IMR-90 (cell line): ENCODE data around the gene THOC2. TPM values are rescaled to one million over a fixed set of nuclear protein-coding genes. Genes with fewer than 3 reads are reported as not detected.

Experiments used
- ATAC-seq: fragments of 200-7000 bp; cut with Tn5 transposase; 2 replicates; pipeline ENCODE4 v1.9.1; 2020; ENCODE audit warnings: low read depth, mild to moderate bottlenecking, moderate library complexity
- BruUV-seq: library from RNA; stranded (reverse); fragments of 400-500 nt; replicated peaks from 2 replicates; lab custom pipeline; 2021; lab: Mats Ljungman, UMichigan
- CTCF ChIA-PET: fragments of 300-600 bp; formaldehyde crosslinking; extraction: SDS; loops from one replicate; lab custom pipeline; 2021; ENCODE audit warnings: antibody characterized with exemption; lab: Yijun Ruan, JAX
- POLR2A ChIA-PET: fragments of 300-600 bp; sonication (Branson Sonifier 250); formaldehyde crosslinking; loops from one replicate; lab custom pipeline; 2022; ENCODE audit warnings: antibody characterized with exemption; ENCODE audit not compliant: unreplicated experiment; lab: Charles Lee
- DNase-seq: peaks from one replicate; pipeline ENCODE4 v3.0.0; 2013
- H2AFZ ChIP-seq: replicated peaks from 2 replicates; pipeline ENCODE3; 2013; ENCODE audit warnings: low read length, mild to moderate bottlenecking; ENCODE audit not compliant: poor library complexity
- H2AK5ac ChIP-seq: 2 replicates; pipeline ENCODE4 v1.6.1; 2013; ENCODE audit warnings: low read depth, low read length, inconsistent platforms
- H2AK9ac ChIP-seq: replicated peaks from 2 replicates; pipeline ENCODE3; 2013; ENCODE audit warnings: mild to moderate bottlenecking, low read depth, low read length, moderate library complexity; ENCODE audit not compliant: poor library complexity
- H2BK120ac ChIP-seq: 2 replicates; pipeline ENCODE4 v1.6.1; 2013; ENCODE audit warnings: low read depth, low read length, inconsistent platforms
- H2BK15ac ChIP-seq: 3 replicates; pipeline ENCODE4 v1.6.1; 2013; ENCODE audit warnings: low read depth, low read length, inconsistent platforms
- H2BK20ac ChIP-seq: 2 replicates; pipeline ENCODE4 v1.6.1; 2013; ENCODE audit warnings: low read depth, mild to moderate bottlenecking, inconsistent platforms, low read length, moderate library complexity
- H2BK5ac ChIP-seq: 2 replicates; pipeline ENCODE4 v1.6.1; 2013; ENCODE audit warnings: mild to moderate bottlenecking, low read depth, low read length, inconsistent platforms; ENCODE audit not compliant: poor library complexity, severe bottlenecking
- H3K14ac ChIP-seq: replicated peaks from 2 replicates; pipeline ENCODE4 v1.6.1; 2013; ENCODE audit warnings: low read depth, low read length, inconsistent platforms
- H3K18ac ChIP-seq: 2 replicates; pipeline ENCODE4 v1.6.1; 2013; ENCODE audit warnings: low read depth, low read length, control low read depth
- H3K23ac ChIP-seq: 2 replicates; pipeline ENCODE4 v1.6.1; 2013; ENCODE audit warnings: low read depth, low read length, inconsistent platforms
- H3K27ac ChIP-seq: 2 replicates; pipeline ENCODE4 v1.5.1; 2013; ENCODE audit warnings: mild to moderate bottlenecking, control low read depth, low read length; ENCODE audit not compliant: insufficient read depth
- H3K27me3 ChIP-seq: 2 replicates; pipeline ENCODE4 v1.6.1; 2013; ENCODE audit warnings: low read length; ENCODE audit not compliant: control insufficient read depth, insufficient read depth
- H3K36me3 ChIP-seq: 2 replicates; pipeline ENCODE4 v1.6.1; 2013; ENCODE audit warnings: low read length, mixed read lengths; ENCODE audit not compliant: control insufficient read depth, insufficient read depth
- H3K4ac ChIP-seq: 2 replicates; pipeline ENCODE4 v1.6.1; 2013; ENCODE audit warnings: low read depth, low read length, inconsistent platforms
- H3K4me1 ChIP-seq: 2 replicates; pipeline ENCODE4 v1.6.1; 2013; ENCODE audit warnings: low read length, mixed read lengths; ENCODE audit not compliant: control insufficient read depth, insufficient read depth
- H3K4me2 ChIP-seq: 2 replicates; pipeline ENCODE4 v1.6.1; 2013; ENCODE audit warnings: low read depth, mild to moderate bottlenecking, control low read depth, low read length, moderate library complexity
- H3K4me3 ChIP-seq: 2 replicates; pipeline ENCODE4 v1.5.1; 2013; ENCODE audit warnings: low read depth, mild to moderate bottlenecking, control low read depth, low read length, moderate library complexity; ENCODE audit not compliant: insufficient read depth
- H3K56ac ChIP-seq: 2 replicates; pipeline ENCODE4 v1.6.1; 2013; ENCODE audit warnings: low read length, inconsistent platforms; ENCODE audit not compliant: insufficient read depth; ENCODE audit errors: extremely low read depth
- H3K79me1 ChIP-seq, 2 experiments: 2 replicates each; pipeline ENCODE4 v1.6.1; 2013; ENCODE audit warnings: low read length in 2 of 2, inconsistent platforms in 1 of 2, low read depth in 1 of 2
- H3K9ac ChIP-seq: 2 replicates; pipeline ENCODE4 v1.6.1; 2013; ENCODE audit warnings: low read depth, low read length, control low read depth
- H3K9me1 ChIP-seq: 2 replicates; pipeline ENCODE4 v1.6.1; 2013; ENCODE audit warnings: low read length, inconsistent platforms; ENCODE audit not compliant: insufficient read depth
- H3K9me3 ChIP-seq: 2 replicates; pipeline ENCODE4 v1.6.1; 2013; ENCODE audit warnings: low read length; ENCODE audit not compliant: control insufficient read depth, insufficient read depth
- H4K20me1 ChIP-seq: 2 replicates; pipeline ENCODE4 v1.6.1; 2013; ENCODE audit warnings: low read length, inconsistent platforms; ENCODE audit not compliant: insufficient read depth
- H4K5ac ChIP-seq: 2 replicates; pipeline ENCODE4 v1.6.1; 2013; ENCODE audit warnings: mild to moderate bottlenecking, low read depth, low read length, control low read depth
- H4K8ac ChIP-seq, 2 experiments: 2 replicates each; pipeline ENCODE4 v1.6.1; 2013; ENCODE audit warnings: low read depth in 2 of 2, low read length in 2 of 2, control low read depth in 1 of 2, inconsistent platforms in 1 of 2
- H4K91ac ChIP-seq: 2 replicates; pipeline ENCODE4 v1.6.1; 2013; ENCODE audit warnings: low read depth, low read length, inconsistent platforms; ENCODE audit not compliant: insufficient read depth
- CEBPB ChIP-seq: IDR thresholded peaks from 2 replicates; pipeline ENCODE4 v1.6.1; 2012; ENCODE audit warnings: low read depth, low read length, improper control_type of control experiment
- MXI1 ChIP-seq: IDR thresholded peaks from 2 replicates; pipeline ENCODE4 v1.6.1; 2012; ENCODE audit warnings: low read depth, mild to moderate bottlenecking, low read length, moderate library complexity, borderline replicate concordance
- RCOR1 ChIP-seq: IDR thresholded peaks from 2 replicates; pipeline ENCODE4 v1.6.1; 2012; ENCODE audit warnings: mild to moderate bottlenecking, low read length, improper control_type of control experiment; ENCODE audit not compliant: insufficient replicate concordance
- RFX5 ChIP-seq: IDR thresholded peaks from 2 replicates; pipeline ENCODE4 v1.8.0; 2012; ENCODE audit warnings: low read depth, mild to moderate bottlenecking, low read length, moderate library complexity
- WGBS, 2 experiments: methylation state at CpG; one replicate each; pipeline versions ENCODE4 v1.1.5 to v1.1.7; 2013; ENCODE audit warnings: missing lambda C conversion rate in 2 of 2; ENCODE audit not compliant: insufficient read length in 1 of 2; ENCODE audit errors: extremely low coverage in 2 of 2; 5-methylcytosine and 5-hydroxymethylcytosine counted together
- dilution Hi-C: fragments of 300-500 bp; cut with HindIII; formaldehyde crosslinking; loops from one replicate; pipeline ENCODE4 v1.14.3; 2018; ENCODE audit warnings: low sequenced_read_pairs; ENCODE audit not compliant: unreplicated experiment
- in situ Hi-C: fragments of 300-500 bp; cut with MboI; formaldehyde crosslinking; loops from 3 replicates; pipeline ENCODE4 v1.14.3; 2019; ENCODE audit warnings: low sequenced_read_pairs, inconsistent platforms, mixed read lengths
- intact Hi-C: fragments of 100-400 bp; cut with micrococcal nuclease; formaldehyde crosslinking; loops from 2 replicates; pipeline ENCODE4 v1.10.0; 2022
- polyA plus RNA-seq, 3 experiments: library from polyadenylated mRNA; depleted of rRNA; stranded (reverse); fragments of >200 nt; gene quantifications; 2 replicates each; pipeline ENCODE4 v1.2.3, GENCODE V29; 2012; ENCODE audit warnings: low replicate concordance in 1 of 3
- total RNA-seq: library from RNA; depleted of rRNA; stranded (reverse); fragments of >200 nt; gene quantifications from 2 replicates; pipeline ENCODE4 v1.2.3, GENCODE V29; 2012

THOC2 gene
- total and polyA plus RNA-seq, 2 of the 4 experiments (the other 2 are of a cell fraction): 42.9 to 58.8 TPM

DNA sequence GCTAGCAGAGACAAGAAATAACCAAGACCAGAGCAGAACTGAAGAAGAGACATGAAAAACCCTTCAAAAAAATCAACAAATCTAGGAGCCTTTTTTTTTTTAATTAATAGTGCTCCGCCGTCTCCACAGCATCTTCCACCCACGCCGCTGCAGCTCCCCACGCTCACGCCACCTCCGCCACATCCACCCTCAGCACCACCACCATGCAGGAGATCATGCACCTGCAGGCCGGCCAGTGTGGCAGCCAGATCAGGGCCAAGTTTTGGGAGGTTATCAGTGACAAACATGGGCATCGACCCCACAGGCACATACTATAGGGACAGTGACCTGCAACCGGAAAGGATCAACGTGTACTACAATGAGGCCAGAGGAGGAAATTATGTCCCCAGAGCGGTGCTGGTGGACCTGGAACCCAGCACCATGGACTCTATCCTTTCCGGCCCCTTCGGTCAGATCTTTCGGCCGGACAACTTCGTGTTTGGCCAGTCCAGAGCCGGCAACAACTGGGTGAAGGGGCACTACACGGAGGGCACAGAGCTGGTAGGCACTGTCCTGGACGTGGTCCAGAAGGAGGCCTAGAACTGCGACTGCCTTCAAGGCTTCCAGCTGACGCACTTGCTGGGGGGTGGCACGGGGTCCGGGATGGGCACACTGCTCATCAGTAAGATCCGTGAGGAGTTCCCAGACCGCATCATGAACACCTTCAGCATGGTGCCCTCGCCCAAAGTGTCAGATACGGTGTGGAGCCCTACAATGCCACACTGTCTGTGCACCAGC, 171.2 kb downstream of the THOC2 start:
- H3K18ac ChIP-seq: no peak overlapping the region
- no peak overlapping the region for H4K5ac ChIP-seq
- H3K27ac ChIP-seq: no peak overlapping the region
- dilution Hi-C loops: no loop called here
- H3K56ac ChIP-seq: no peak overlapping the region
- H4K20me1 ChIP-seq: no peaks in the 10 kb centered on the region
- no peaks in the 10 kb centered on the region for H3K4me1 ChIP-seq
- no peaks in the 10 kb centered on the region for H3K9me1 ChIP-seq
- H3K4me2 ChIP-seq: no peak overlapping the region
- DNase-seq: no peak
- no TSS peak for BruUV-seq
- H3K23ac ChIP-seq: no peak overlapping the region
- in situ Hi-C loops: no loop called here
- no peak overlapping the region for H2AK5ac ChIP-seq
- ChIA-PET POLR2A (interaction anchor here (0.5 kb wide), 1 partner anchor 298 kb away, joined by 6 read pairs; no protein-coding TSS in a partner anchor), CTCF (no interaction called here)
- TF ChIP-seq RCOR1 (no peak), CEBPB (no peak), MXI1 (no peak), RFX5 (no peak)
- no peak overlapping the region for H2BK15ac ChIP-seq
- no peak overlapping the region for H2BK120ac ChIP-seq
- H3K4me3 ChIP-seq: no peak overlapping the region
- no peak overlapping the region for H2BK20ac ChIP-seq
- no peak overlapping the region for H4K8ac ChIP-seq
- H3K14ac ChIP-seq: no peak overlapping the region
- H3K9me3 ChIP-seq: no peaks in the 10 kb centered on the region
- H2AFZ ChIP-seq: no peak overlapping the region
- WGBS, 2 experiments: 85% methylated on average over 20 of the region's 28 CpGs; no CpG with 5 or more reads in 1 of the 2 experiments
- H3K36me3 ChIP-seq: no peaks in the 10 kb centered on the region
- no peaks in the 10 kb centered on the region for H3K27me3 ChIP-seq
- H2AK9ac ChIP-seq: no peak overlapping the region
- H3K79me1 ChIP-seq: no peaks in the 10 kb centered on the region
- ATAC-seq: no peak
- no peak overlapping the region for H2BK5ac ChIP-seq
- H3K4ac ChIP-seq: no peak overlapping the region
- no peak overlapping the region for H3K9ac ChIP-seq
- intact Hi-C loops: no loop called here
- no peak overlapping the region for H4K91ac ChIP-seq
